ENCODE results near the gene MTSS2.

Gene MTSS2

GRCh38 chr16:70685938-70686375 lies at the start of gene MTSS2:
TSS of gene MTSS2 (minus strand) at chr16:70686053. CDS start at chr16:70685791, 262 bp downstream.
- no peak for DNase-seq (ENCODE audit: low spot score)

- DNase-seq (ENCODE audit: low spot score), result no peak
Measured at GRCh38 chr16:70735141-70735979, 49.5 kb upstream of the MTSS2 start.

- no peak for DNase-seq (ENCODE audit: low spot score)
Measured at GRCh38 chr16:70734522-70735095, 48.8 kb upstream of the MTSS2 start.

- DNase-seq (ENCODE audit: low spot score), result no peak
Measured at GRCh38 chr16:70730944-70731343, 45.1 kb upstream of the MTSS2 start.

- DNase-seq (ENCODE audit: low spot score), result no peak
Measured at GRCh38 chr16:70730031-70730430, 44.2 kb upstream of the MTSS2 start.

- DNase-seq (ENCODE audit: low spot score), result no peak
Measured at GRCh38 chr16:70729292-70729691, 43.4 kb upstream of the MTSS2 start.

- no peak for DNase-seq (ENCODE audit: low spot score)
Measured at GRCh38 chr16:70728150-70728549, 42.3 kb upstream of the MTSS2 start.

GRCh38 chr16:70726892-70727361 lies 41.1 kb upstream of the MTSS2 start:
- DNase-seq (ENCODE audit: low spot score), result no peak

- peak; percentile 43 for DNase-seq (ENCODE audit: low spot score)
Measured at GRCh38 chr16:70725912-70726828, 40.3 kb upstream of the MTSS2 start.

- no peak for DNase-seq (ENCODE audit: low spot score)
Measured at GRCh38 chr16:70725024-70725911, 39.4 kb upstream of the MTSS2 start.

GRCh38 chr16:70724146-70725023 lies 38.5 kb upstream of the MTSS2 start:
- DNase-seq (ENCODE audit: low spot score), result no peak

- no peak for DNase-seq (ENCODE audit: low spot score)
Measured at GRCh38 chr16:70723740-70724145, 37.9 kb upstream of the MTSS2 start.

GRCh38 chr16:70721202-70721963 lies 35.5 kb upstream of the MTSS2 start:
- no peak for DNase-seq (ENCODE audit: low spot score)

GRCh38 chr16:70720425-70721201 lies 34.8 kb upstream of the MTSS2 start:
- DNase-seq (ENCODE audit: low spot score), result no peak

GRCh38 chr16:70717065-70717464 lies 31.2 kb upstream of the MTSS2 start:
- no peak for DNase-seq (ENCODE audit: low spot score)

GRCh38 chr16:70715860-70716357 lies 30.1 kb upstream of the MTSS2 start:
- DNase-seq (ENCODE audit: low spot score), result no peak

GRCh38 chr16:70715055-70715858 lies 29.4 kb upstream of the MTSS2 start:
- no peak for DNase-seq (ENCODE audit: low spot score)
